Uterus (tissue), 4 donors: Measurements from ENCODE around the gene FITM1. TPM values are rescaled to one million over a fixed set of nuclear protein-coding genes. Genes with fewer than 3 reads are reported as not detected.
A peak's percentile ranks its signal among the peaks of the same experiment; 100 is the strongest.

ENCODE experiments used
- DNase-seq, 2 donors: peaks; one replicate each; pipeline ENCODE4 v3.0.0-alpha.2; 2019 to 2020
- H3K27ac ChIP-seq, 2 donors: fragments of 200-600 bp; sonication (generic); 1 replicate in 1 of 2; 2 replicates in 1 of 2; pipeline ENCODE4 v1.5.1; 2016 to 2018
- H3K27me3 ChIP-seq, 2 donors: fragments of 200-600 bp; sonication (generic); one replicate each; pipeline ENCODE4 v1.5.1; 2018 to 2019; ENCODE audit warnings: control low read depth in 1 of 2
- H3K36me3 ChIP-seq, 2 donors: fragments of 200-600 bp; sonication (generic); one replicate each; pipeline ENCODE4 v1.5.1; 2019; ENCODE audit warnings: control low read depth in 1 of 2
- H3K4me1 ChIP-seq, 2 donors: fragments of 200-600 bp; sonication (generic); one replicate each; pipeline ENCODE4 v1.5.1; 2018 to 2019; ENCODE audit warnings: control low read depth in 1 of 2
- H3K4me3 ChIP-seq, 2 donors: fragments of 200-600 bp; sonication (generic); 1 replicate in 1 of 2; 2 replicates in 1 of 2; pipeline ENCODE4 v1.5.1; 2018 to 2019; ENCODE audit warnings: mild to moderate bottlenecking in 1 of 2
- H3K9me3 ChIP-seq, 2 donors: fragments of 200-600 bp; sonication (generic); one replicate each; pipeline ENCODE4 v1.5.1; 2019; ENCODE audit warnings: control low read depth in 1 of 2
- POLR2A ChIP-seq, 2 donors: fragments of 450-650 bp; IDR thresholded peaks; one replicate each; pipeline ENCODE4 v1.6.1; 2016; ENCODE audit warnings: antibody characterized with exemption in 2 of 2, mild to moderate bottlenecking in 1 of 2, moderate library complexity in 1 of 2
- intact Hi-C: fragments of 100-400 bp; cut with DNase I; formaldehyde crosslinking; loops from one replicate; pipeline ENCODE4 v1.15.1; 2023; ENCODE audit warnings: low total_unique reads
- total RNA-seq, 4 donors: library from RNA; depleted of rRNA in 3 of 4; stranded (reverse); fragments of >200 nt in 3 of 4; gene quantifications; one replicate each; pipeline versions ENCODE4 v1.1.0 to v1.2.4, GENCODE V29; 2014 to 2023
- TF ChIP-seq, protein P1 (sequence below), 4 experiments: fragments of 200-600 bp in 2 of 4; fragments of 450-650 bp in 2 of 4; sonication (generic) in 2 of 4; IDR thresholded peaks; one replicate each; pipeline ENCODE4 v1.5.1; 2016 to 2019; ENCODE audit warnings: antibody characterized with exemption in 4 of 4, mild to moderate bottlenecking in 2 of 4, moderate library complexity in 1 of 4
- donor health status: DM: yes; HTN: yes; CAD: no.

The FITM1 gene, protein sequence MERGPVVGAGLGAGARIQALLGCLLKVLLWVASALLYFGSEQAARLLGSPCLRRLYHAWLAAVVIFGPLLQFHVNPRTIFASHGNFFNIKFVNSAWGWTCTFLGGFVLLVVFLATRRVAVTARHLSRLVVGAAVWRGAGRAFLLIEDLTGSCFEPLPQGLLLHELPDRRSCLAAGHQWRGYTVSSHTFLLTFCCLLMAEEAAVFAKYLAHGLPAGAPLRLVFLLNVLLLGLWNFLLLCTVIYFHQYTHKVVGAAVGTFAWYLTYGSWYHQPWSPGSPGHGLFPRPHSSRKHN
- total RNA-seq, result 1 to 10 TPM in 2 of 4 donors, under 1 TPM in 1, not detected in 1; 0.48 to 2.4 (median 1.3) TPM

DNA sequence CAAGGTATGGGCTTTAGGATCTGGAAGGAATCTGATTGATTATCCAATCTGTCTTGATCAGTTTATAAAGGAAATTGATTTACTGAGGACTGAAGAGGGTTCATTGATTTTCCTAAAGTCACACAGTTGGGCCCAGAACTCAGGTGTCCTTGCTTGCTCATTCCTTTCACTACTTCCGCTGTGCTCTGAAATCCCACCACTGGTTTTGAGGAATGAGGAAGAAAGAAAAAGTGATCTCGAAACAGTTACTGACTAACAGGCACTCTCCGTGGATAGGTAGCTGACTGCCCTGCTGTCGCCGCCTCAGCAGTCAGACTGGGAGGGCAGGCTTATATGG is at the start of gene FITM1:
TSS of gene FITM1 (plus strand) at position 280 of the 337 bp plus-strand sequence. CDS start 905 bp downstream, outside the sequence.
- Histone ChIP-seq H3K4me3 (no peak within 1 kb of the TSS), H3K27me3 (no peaks in the 10 kb centered on the region), H3K4me1 (no peaks in the 10 kb centered on the region), H3K27ac (peak within 1 kb of the TSS; percentile 30), H3K9me3 (no peaks in the 10 kb centered on the region), H3K36me3 (no peaks in the 10 kb centered on the region)
- TF ChIP-seq, protein P1, sequence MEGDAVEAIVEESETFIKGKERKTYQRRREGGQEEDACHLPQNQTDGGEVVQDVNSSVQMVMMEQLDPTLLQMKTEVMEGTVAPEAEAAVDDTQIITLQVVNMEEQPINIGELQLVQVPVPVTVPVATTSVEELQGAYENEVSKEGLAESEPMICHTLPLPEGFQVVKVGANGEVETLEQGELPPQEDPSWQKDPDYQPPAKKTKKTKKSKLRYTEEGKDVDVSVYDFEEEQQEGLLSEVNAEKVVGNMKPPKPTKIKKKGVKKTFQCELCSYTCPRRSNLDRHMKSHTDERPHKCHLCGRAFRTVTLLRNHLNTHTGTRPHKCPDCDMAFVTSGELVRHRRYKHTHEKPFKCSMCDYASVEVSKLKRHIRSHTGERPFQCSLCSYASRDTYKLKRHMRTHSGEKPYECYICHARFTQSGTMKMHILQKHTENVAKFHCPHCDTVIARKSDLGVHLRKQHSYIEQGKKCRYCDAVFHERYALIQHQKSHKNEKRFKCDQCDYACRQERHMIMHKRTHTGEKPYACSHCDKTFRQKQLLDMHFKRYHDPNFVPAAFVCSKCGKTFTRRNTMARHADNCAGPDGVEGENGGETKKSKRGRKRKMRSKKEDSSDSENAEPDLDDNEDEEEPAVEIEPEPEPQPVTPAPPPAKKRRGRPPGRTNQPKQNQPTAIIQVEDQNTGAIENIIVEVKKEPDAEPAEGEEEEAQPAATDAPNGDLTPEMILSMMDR (IDR thresholded peaks at IDR 0.05), result no peak
- TF ChIP-seq POLR2A (IDR thresholded peaks at IDR 0.05), result no peak
- intact Hi-C loops, result no loop called here
- DNase-seq, result no peak

DNA sequence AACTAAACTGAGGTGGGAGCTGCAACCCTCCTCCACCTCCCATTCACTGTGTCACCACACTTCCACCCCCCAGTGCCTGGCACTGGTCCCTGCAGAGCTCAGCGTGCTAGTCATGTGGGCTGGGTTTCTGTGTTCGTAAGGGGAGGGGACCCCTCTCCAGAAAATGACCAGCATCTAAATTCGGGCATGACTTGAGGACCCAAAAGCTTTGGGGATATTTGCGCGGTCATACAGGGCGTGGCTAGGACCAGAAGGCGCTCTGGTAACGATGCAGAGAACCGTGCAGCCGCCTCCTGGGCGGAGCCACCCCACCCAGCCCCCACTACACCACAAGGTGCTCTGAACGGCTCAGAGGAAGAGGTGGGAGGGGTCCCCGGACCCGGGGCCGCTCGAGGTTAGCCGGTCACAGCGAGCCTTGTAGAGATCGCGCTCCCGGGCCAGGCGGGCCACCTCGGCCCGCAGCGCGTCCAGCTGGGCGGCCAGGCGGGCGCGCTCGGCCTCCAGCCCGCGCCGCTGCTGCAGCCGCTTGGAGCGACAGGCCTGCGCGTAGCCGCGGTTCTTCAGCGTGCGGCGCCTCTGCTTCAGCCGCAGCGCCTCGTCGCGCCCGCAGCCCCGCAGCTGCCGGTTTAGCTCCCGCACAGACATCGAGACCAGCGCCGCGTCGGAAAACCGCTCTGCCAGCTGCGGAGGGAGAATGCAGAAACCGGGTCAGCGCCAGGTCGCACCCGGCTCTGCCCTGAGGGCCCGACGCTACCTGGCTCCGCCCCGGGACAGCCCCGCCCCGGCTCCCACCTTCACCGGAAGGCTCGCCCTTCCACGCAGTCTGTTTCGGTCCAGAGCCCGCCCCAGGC is 49.3 kb upstream of the FITM1 start:
- peak overlapping the region; percentile 13 to 41 for H3K4me3 ChIP-seq
- peak; percentile 28 to 32 for DNase-seq
- H3K27me3 ChIP-seq, result no peaks in the 10 kb centered on the region
- H3K9me3 ChIP-seq, result no peaks in the 10 kb centered on the region
- TF ChIP-seq, protein P1 (IDR thresholded peaks at IDR 0.05), result no peak
- no peak for TF ChIP-seq POLR2A (IDR thresholded peaks at IDR 0.05)
- intact Hi-C loops, result no loop called here
- H3K27ac ChIP-seq, result peak overlapping the region in 1 of 2 donors; percentile 0
- no peaks in the 10 kb centered on the region for H3K4me1 ChIP-seq
- H3K36me3 ChIP-seq, result no peaks in the 10 kb centered on the region

DNA sequence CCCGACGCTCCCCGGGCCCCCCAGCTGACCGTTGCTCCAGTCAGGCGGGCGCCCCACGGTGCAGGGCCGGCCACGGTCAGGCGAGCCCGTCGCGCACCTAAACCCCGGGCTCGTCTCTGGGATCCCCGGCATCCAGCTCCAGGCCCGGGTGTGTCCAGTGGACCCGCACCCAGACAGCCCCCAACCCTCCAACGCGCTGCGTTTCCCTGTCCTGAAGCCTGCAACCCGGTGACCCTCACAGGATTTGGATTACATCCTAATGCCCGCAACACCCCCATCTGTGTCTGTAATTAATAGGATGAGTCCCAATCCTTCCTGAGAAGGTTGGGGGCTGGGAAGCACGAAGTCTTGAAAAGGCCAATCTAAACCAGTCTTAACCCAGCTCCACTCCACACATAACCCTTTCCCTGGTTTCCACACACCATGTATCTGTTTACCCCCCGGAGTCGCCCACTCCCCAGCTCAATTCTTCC is 48.7 kb upstream of the FITM1 start:
- no peaks in the 10 kb centered on the region for H3K9me3 ChIP-seq
- no peaks in the 10 kb centered on the region for H3K4me1 ChIP-seq
- DNase-seq, result no peak
- H3K27ac ChIP-seq, result peak overlapping the region in 1 of 2 donors; percentile 0
- intact Hi-C loops, result no loop called here
- H3K4me3 ChIP-seq, result peak overlapping the region; percentile 13 to 41
- H3K36me3 ChIP-seq, result no peaks in the 10 kb centered on the region
- TF ChIP-seq POLR2A (IDR thresholded peaks at IDR 0.05), result no peak
- TF ChIP-seq, protein P1 (IDR thresholded peaks at IDR 0.05), result no peak
- H3K27me3 ChIP-seq, result no peaks in the 10 kb centered on the region

DNA sequence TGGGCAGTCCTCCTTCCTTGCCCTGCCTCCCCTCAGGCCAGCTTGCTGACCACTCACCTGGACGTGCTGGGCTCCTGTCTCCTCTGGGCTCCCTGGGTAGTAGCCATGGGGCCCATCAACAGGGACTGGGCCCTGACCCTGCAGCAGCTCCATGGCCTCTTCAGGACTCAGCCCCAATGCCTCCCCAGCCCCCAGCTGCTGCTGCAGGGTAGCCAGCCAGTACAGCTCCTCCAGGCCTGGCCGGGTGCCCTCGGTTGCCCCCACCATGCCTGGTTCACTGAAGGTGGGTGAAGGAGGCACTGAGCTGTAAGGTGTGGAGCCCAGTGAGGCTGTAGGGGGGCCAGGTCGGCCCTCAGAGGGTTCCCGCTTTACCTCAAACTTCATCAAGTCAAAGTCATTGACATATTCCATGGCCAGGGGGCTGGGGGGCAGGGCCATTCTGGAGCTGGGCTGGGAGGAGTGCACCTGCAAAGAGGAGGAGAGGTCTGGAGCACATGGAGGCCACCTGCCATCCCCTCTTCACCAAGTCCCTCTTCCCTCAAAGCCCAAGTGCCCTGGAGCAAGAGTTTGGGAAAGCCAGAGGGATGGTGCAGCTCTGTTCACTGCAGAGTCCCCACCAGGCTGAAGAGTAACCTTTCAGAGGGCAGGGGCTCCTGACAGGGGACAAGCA is 47.9 kb upstream of the FITM1 start:
- Histone ChIP-seq H3K4me3 (no peak overlapping the region), H3K9me3 (no peaks in the 10 kb centered on the region), H3K27me3 (no peaks in the 10 kb centered on the region), H3K27ac (no peak overlapping the region), H3K4me1 (no peaks in the 10 kb centered on the region), H3K36me3 (no peaks in the 10 kb centered on the region)
- intact Hi-C loops, result no loop called here
- DNase-seq, result no peak
- TF ChIP-seq, protein P1 (IDR thresholded peaks at IDR 0.05), result no peak
- no peak for TF ChIP-seq POLR2A (IDR thresholded peaks at IDR 0.05)
